HG03432 (cell line): ENCODE data around the gene ESRRA.

Source experiments
- ATAC-seq: cut with Tn5 transposase; IDR thresholded peaks from one replicate; pipeline ENCODE4 v1.9.1; 2021; ENCODE audit warnings: mild to moderate bottlenecking, moderate library complexity; ENCODE audit not compliant: unreplicated experiment

The ESRRA gene

GRCh38 chr11:64291262-64291751 is 14.0 kb upstream of the ESRRA start, which contains the start of gene KCNK4:
KCNK4 (plus strand) TSS chr11:64291302; CDS start chr11:64293019, 1,717 bp downstream.
- no peak for ATAC-seq

DNA sequence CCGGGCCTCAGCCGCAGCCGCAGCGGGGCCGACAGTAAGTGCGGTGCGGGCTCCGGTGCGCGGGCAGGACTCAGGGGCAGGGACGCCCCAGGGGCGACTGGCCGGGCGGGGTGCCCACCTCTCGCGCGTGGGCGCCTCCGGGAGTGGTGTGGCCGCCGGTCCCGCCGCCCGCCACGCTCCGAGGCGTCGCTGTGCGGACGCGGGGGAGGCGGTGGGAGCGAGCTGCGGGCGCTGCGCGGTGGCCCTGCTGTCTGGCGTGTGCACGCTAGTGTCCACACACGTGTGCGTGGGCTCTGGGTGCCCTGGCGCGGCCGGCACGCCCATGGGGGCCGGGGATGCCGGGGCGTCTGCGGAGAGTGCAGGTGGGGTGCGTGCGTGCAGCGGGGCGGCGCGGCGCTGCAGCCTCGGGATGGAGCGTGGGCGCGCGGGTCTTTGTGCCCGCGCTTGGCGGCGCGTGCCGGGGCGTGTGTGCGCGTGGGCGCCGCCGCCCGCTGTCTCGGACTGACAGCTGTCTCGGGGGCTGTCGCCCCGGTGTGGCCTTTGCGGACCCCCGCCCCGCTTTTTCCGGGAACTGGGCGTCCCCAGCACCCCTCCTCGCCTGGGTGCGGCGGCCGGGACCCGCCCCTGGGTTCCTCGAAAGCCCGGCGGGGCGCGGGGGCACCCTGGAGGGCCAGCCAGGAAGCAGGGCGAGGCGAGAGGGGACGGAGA is 13.4 kb upstream of the ESRRA start:
- ATAC-seq = no peak

DNA sequence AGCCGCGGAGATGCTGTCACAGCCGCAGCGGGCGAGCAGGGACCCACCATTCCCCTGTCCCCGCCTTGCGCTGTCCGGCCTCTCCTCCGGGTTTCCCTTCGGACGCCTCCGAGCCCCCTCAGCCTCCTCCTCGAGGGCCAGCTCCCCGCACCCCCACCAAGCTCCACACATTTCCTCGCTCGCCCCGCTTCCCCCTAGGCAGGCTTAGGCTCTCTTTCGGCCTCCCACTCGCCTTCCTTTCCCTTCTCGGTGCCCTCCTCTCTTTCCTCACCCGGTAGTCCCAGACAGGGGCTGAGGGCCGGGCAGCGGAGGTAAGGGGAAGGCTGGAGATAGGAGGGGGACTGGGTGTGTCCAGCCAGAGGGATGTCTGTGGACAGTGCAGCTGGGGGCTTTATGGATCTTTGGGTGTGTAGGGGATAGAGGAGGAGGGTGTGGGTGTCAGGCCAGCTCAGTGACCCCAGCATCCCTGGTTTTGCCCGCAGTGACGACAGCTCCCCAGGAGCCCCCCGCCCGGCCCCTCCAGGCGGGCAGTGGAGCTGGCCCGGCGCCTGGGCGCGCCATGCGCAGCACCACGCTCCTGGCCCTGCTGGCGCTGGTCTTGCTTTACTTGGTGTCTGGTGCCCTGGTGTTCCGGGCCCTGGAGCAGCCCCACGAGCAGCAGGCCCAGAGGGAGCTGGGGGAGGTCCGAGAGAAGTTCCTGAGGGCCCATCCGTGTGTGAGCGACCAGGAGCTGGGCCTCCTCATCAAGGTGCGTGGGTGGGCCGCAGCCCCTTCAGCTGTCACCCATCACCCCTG is 12.7 kb upstream of the ESRRA start:
- no peak for ATAC-seq

GRCh38 chr11:64294774-64295173 is 10.6 kb upstream of the ESRRA start:
- no peak for ATAC-seq

DNA sequence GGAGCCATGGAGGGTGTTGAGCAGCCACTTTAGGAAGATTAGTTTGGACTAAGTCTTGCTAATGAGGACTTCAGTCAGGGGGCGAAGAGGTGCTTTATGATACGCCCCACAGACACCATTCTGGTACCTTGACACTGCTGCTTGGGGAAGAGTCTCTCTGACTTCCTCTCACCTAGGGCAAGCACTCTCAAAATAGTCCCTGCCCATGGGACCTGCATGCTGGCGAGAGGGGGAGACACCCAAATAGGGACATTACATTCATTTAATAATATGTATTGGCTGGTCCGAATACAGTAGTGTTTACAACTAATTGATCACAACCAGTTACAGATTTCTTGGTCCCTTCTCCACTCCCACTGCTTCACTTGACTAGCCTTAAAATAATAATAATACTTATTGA is 9.6 kb upstream of the ESRRA start:
- ATAC-seq = no peak

- ATAC-seq = no peak
Measured at GRCh38 chr11:64296236-64296635, 9.1 kb upstream of the ESRRA start.

GRCh38 chr11:64296830-64297698 is 8.3 kb upstream of the ESRRA start:
- ATAC-seq = no peak

DNA sequence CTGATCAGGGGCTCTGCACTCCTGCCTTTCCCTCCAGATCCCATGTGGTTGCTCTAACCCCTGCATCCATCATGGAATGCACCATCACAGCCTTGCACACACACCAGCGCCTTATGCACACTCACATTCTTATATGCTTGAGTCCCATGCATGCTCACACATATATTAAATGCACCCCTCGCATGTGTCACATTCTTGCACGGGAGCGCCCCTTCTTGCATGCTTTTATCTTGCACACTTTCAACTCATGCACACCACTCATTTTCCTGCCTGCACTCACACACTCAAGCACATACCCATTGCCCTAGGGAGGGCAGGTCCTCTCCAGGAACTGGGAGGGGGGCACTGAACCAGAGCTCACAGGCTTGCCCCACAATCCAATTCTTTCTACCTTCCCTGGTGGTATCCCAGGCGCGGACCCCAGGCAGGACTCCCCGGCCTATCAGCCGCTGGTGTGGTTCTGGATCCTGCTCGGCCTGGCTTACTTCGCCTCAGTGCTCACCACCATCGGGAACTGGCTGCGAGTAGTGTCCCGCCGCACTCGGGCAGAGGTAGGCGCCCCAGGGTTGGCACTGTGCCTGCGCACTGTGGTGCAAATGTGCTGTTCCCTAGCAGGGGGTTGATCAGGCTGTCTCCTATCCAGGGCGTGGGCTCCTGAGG is 7.5 kb upstream of the ESRRA start:
- no peak for ATAC-seq

DNA sequence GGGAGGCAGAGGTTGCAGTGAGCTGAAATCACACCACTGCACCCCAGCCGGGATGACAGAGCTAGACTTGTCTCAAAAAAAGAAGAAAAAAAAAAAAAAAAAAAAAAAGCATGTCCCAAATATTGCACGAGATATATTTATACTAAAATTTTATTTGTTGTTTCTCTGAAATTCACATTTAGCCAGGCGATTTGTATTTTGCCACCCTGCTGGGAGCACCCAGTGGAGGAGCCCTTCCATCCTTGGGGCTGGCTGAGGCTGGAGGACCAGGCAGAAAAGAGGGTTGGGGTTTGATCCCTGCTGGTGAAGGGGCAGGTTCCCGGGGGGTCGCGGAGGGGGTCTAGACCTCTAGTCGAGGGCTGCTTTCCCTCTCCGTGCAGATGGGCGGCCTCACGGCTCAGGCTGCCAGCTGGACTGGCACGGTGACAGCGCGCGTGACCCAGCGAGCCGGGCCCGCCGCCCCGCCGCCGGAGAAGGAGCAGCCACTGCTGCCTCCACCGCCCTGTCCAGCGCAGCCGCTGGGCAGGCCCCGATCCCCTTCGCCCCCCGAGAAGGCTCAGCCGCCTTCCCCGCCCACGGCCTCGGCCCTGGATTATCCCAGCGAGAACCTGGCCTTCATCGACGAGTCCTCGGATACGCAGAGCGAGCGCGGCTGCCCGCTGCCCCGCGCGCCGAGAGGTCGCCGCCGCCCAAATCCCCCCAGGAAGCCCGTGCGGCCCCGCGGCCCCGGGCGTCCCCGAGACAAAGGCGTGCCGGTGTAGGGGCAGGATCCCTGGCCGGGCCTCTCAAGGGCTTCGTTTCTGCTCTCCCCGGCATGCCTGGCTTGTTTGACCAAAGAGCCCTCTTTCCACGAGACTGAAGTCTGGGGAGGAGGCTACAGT is 6.1 kb upstream of the ESRRA start:
- ATAC-seq = no peak

DNA sequence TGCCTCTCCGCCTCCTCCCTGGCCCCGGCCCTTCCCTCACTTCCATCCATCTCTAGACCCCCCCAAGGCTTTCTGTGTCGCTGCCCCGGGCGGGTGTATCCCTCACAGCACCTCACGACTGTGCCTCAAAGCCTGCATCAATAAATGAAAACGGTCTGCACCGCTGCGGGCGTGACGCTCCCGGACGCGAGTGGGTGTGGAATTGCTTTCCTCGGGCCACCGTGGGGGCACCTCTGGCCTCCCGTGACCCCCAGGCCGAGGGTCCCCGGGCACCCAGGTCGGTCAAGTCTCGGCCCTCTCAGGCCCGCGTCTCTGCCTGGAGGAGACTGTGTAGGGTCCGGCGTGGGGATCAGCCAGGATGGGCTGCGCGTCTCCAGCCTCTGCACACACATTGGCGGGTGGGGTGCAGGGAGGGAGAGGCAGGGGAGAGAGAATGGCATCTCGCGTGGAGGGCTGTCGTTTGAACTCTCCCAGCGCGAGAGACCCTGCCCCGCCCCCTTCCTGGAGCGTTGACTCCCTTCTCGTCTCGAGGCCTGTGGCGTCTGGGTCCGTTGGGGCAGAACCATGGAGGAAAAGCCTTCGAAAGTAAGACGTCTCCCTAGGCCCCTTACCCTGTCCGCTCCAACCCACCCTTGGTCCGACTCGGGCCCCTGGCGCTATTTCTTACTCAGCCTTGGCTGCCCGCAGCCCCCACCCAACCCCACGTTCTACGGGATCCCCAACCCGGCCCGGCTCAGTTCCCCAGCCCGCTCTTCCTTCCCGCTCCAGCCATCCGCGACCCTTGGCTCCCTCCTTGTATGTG is 5.3 kb upstream of the ESRRA start, which contains the start of gene CATSPERZ:
Gene CATSPERZ, plus strand, starts transcription at position 512 of the 802 bp plus-strand sequence. Its CDS starts 53 bp downstream, at position 565.
- ATAC-seq = no peak

DNA sequence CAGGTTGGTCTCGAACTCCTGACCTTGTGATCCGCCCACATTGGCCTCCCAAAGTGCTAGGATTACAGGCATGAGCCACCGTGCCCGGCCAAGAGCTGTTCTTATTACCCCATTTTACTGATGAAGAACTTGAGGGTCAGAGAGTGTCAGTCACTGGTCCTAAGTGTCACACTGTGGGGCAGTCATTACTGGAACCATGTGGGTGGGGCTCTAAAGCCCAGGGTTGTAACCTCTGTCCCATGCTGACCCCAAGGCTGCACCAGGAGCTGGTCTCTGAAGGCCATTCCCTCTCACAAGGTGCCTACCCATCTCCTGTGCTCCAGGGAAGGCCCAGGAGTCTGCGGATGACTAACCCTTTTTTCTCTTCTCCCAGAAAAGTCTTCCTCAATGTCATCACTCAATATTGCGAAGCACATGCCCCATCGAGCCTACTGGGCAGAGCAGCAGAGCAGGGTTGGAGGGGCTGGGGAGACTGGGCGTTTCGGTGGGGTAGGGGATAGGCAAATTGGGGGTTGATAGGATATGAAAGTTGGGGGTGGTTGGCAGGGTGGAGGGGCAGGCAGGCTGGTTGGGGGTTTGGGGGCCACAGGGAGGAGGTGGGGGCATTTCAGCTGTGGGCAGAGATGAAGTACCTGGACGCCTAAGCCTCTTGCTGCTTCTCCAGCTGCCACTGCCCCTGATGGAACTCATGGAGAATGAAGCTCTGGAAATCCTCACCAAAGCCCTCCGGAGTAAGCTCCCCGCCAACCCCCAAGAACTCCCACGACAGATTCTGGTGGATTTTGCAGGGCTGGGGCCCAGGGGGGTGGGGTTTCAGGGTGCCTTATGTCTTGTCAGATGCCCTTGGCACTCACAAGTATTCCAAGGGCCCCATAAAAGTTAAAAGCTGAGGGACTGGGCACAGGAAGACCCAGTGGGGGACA is 2.0 kb upstream of the ESRRA start:
- ATAC-seq = no peak

DNA sequence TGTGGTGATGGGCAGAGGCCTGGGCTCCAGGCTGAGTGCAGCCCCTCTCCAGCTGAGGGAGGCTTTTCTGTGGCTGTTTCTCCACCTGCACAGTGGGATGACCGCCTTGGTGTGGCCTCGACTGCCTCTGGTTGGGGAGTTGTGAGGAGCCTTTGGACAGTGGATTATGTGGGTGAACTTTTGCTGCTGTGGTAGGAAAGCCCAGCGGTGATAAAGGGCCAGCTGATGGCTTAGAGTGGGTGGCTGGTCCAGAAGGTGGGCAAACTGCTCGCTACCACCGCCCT is 1.4 kb upstream of the ESRRA start:
- ATAC-seq = no peak

DNA sequence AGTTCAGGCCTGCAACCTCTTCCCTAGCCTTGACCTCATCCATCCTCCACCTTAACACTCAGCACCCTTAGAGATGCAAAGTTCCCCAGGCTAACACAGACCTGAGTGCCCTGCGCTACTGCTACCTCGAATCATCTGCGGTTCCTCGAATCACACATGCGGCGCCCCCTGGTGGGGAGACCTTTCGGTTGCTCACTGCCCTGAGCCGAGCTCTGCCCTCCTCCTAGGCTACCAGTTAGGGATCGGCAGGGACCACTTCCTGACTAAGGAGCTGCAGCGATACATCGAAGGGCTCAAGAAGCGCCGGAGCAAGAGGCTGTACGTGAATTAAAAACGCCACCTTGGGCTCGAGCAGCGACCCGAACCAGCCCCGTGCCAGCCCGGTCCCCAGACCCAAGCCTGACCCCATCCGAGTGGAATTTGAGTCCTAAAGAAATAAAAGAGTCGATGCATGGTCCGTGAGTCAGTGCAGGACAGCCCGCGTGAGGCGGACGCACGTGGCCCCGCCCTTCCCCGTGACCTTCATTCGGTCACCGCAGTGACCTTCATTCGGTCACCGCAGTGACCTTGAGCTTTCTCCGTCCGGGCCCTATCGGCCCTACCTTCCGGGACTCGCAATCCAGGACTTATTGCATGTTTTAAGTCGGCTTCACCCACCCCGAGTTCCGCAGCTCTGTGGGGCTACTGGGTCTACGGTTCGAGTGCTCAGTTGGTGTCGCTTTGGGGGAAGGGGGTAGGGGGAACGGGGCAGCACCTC is 830 bp upstream of the ESRRA start:
- peak; percentile 35 for ATAC-seq

- peak; percentile 24 for ATAC-seq
Measured at GRCh38 chr11:64305691-64306562, 603 bp downstream of the ESRRA start.

DNA sequence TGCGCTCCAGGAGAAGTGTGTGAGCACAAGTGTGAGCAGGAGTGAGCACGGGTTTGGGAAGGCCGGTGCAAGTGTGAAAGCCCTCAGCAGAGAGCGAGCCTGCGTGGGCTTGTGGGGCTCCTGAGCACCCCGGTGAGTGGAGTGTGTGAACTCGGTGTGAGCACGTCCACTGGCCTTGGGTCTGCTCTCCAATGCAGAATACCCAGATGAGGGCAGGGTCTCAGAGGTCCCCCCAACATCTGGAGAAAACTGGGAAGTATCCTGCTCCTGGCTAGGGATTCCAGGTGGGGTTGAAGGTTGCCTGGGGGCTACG is 1.2 kb downstream of the ESRRA start:
- no peak for ATAC-seq

DNA sequence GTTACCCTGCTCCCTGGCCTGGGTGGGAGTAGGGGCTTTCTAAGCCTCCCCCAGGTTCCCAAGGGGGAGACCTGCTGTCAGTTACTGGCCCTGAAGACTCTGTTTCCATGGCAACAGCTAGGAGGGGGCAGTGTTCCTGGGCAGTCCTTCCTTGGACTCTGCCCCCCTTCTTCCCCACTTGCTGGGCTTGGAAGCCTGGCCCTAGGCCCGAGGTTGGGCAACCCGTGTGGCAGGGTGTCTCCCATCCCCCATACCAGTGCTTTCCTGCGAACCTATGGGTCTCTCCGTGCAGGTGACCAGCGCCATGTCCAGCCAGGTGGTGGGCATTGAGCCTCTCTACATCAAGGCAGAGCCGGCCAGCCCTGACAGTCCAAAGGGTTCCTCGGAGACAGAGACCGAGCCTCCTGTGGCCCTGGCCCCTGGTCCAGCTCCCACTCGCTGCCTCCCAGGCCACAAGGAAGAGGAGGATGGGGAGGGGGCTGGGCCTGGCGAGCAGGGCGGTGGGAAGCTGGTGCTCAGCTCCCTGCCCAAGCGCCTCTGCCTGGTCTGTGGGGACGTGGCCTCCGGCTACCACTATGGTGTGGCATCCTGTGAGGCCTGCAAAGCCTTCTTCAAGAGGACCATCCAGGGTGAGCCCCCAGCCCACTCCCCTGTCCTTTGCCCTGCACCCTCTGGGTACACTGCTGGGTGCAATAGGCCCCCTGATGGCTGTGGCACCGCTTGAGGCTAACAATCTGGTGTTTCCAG is 1.7 kb downstream of the ESRRA start:
- no peak for ATAC-seq
